Fibroblast of gingiva (primary cell): ENCODE results near the gene TTC7B.

Experiments
- DNase-seq: peaks from one replicate; pipeline ENCODE4 v3.0.0-alpha.2; 2011; ENCODE audit warnings: low read depth

Gene TTC7B

DNA sequence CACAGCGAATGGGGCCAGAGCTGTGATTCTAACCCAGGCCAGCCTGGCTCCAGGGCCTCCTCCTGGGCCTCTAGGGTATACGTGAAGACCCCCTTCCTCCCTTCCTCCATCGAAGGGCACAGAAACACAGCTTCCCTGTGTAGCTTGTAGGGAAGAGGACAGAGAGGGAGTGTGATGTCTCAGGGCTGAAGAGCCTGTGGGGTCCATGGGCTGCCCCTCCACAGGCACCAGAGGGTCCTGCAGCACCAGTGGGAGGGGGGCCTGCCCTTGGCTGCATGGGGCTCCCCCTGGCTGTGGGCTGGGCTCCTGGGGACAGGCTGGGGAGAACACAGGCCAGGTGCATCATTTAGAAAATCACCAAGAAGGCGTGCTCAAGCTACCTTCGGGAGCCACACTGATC, 240.9 kb downstream of the TTC7B start:
- no peak for DNase-seq

DNA sequence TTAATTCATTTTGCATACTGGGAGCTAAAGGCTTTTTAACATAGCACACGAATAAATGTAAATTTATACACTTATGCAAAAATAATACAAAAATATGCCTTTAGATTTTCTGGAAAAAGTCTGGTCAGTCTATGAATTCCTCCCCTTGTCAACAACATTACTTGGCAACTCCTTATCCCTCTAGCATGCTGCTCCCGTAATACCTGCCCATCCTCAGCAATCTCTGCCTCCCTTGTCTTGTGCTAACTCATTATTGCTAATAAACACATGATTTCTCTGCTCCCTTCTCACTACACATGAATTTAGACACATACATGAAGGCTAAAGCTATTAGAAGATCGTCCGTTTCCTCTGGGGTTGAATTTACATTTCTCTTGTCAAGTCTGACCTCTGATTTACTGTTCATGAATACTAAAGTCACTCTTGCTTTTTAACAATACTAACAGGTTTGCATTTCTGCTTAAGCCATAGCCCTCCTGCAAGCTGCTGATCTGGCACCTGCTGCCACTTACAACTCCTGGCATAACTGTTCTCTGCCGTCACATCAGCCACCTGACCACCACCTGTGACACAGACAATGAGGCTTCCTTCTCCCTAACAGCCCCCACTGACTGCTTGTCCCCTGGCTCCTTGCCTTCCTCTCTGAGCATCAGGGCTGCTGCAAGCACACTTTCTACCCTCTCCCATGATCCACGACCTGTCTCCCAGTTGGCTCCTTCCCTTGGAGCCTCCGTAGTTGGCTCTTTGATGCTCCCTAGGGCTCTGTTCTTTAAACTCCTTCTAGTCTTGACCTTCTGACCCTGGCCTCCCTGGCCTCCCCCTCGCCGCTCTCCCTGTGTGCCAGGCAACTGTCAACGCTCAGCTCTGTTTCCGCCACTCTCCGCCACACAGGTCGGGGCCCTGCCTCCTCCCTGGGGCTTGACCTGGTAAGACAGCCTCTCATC, 241.8 kb downstream of the TTC7B start:
- DNase-seq: no peak

DNA sequence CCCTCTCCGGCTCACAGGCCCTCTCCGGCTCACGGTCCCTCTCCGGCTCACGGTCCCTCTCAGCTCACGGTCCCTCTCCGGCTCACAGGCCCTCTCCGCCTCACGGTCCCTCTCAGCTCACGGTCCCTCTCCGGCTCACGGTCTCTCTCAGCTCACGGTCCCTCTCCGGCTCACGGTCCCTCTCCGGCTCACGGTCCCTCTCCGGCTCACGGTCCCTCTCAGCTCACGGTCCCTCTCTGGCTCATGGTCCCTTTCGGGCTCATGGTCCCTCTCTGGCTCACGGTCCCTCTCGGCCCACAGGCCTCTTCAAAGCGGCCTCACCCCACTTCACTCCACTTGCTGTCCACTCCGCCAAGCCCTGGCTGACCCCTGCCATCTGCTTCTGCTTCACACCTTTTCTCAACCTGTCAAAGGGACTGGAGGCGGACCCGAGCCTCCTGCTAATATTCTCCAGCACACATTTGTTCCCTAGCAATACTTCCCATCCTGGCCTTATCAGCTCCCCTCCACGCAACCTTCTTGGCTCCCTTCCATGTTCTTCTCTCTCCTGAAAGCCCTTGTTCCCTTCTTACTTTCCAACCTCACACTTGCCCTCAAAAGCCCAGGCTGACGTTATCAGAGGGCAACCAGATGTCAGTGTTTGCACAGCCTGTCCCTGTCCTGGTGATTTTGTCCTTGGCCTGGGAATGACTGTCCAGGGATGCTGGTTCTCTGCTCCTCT, 242.7 kb downstream of the TTC7B start:
- no peak for DNase-seq

DNA sequence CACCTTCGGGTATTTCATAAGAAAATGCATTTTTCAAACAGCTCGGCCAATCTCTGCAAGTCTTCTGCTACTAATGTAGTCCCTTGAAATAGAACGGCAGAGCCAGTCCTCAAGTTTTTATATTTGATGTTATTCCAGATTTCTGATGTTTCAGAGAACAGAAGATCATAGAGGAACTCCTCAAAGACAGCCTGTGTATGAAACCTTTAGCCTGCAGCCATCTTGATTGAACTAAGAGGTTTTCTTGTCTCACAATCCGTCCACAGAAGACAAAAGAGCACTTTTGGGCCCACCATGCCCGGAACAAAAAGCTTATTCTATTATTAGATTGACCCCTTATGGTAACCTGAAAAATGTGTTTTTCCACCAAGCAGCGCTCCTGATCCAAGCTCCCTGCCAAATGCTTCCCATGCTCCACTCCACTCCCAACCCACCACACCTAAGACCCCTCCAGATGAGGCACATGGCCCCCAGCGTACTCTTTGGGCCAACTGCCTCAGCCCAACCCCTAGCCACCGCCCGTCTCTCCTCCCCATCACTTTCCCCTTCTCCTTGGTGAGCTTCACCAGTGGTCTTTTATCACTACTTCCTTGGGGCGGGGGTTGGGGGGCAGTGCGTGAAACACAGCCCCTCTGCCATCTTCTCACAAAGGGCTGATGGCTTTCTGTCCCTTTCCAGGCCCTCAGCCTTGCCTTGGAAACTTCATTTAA, 243.6 kb downstream of the TTC7B start:
- no peak for DNase-seq

DNA sequence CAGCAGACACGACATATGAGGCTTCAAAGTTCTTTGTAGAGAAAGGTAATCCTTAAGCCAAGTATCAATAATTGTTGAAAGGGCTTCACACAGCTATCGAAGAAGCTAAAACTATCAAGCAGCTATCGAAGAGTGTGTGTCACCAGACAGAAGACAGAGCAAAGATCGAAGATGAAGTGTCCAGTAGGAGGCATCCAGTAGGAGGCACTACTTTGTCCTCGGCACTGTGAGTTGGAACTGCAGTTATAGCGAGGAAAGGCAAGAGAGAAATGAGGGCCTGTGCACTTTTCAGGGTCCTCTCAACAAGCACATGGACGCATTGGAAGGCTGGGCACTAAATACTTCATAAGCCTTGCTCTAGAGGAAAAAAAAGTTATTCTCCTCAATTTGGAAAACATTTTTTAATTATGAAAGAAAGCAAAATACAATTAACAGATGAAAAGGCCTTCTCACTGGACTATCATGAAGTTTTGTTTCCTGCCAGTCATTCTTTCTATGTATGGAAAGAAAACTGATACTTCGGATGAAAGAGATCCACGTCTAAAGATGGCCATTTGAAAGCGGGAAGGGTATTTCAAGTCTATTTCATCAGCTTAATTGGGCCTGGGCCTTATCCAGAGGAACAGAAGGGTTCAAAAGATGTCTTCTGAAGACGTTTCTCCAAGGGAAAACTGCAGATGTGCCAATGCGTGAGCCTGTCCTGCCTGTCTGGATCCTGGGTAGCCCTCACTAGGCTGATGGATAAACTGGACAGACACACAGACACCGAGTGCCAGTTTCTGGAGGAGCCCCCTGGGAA, 244.9 kb downstream of the TTC7B start:
- DNase-seq: no peak

DNA sequence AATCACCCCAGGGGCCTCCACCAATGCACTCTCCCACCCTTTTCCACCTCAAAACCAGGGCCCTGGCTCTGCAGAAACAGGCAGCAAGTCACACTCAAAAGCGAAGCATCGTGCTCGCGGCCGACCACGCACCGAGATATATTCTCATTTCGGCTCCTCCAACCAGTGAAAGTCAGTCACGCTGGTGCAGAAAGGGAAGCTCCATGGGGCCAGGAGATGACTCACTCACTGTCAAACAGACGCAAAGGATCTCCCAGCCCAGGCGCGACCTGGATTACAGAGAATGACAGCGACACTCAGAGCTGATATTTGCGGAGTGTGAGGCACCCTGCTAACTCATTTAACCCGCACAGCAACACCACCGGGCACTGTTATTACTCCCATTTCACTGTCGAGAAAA, 245.8 kb downstream of the TTC7B start:
- no peak for DNase-seq

DNA sequence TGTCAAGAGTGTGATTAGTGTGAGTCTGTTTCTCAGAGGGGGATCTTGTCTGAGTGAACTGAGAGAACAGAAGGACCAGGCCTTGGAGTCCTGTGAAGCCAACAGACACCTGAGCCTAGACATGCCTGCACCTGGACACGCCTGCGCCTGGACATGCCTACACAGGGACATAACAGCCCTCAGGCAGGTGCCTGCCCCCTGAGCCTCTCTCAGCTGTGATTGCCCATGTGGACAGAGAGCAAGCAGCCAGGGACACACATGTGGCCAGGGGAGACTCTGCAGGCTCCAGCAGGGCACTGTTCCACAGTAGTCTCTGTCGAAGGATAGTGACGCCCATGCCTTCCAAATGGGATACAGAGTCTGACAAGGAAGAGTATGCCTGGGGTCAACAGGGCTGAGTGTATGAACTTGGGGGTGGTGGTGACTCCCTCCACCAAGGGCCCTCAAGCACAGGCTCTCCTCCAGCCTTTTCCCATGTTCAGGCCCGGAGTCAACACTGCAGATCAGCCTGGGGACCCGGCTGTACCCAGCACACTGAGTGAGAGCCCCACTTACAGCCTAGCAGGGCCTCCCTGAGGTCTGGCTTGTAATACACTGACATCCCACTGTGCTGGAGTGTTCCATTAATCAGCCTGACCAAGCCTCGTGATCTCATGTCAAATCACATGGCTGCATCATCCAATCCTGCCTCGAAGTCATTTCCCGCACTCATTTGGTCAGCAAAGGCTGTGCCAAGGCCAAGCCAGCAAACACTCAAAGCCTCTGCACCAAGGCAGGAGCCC, 246.4 kb downstream of the TTC7B start:
- DNase-seq: no peak

DNA sequence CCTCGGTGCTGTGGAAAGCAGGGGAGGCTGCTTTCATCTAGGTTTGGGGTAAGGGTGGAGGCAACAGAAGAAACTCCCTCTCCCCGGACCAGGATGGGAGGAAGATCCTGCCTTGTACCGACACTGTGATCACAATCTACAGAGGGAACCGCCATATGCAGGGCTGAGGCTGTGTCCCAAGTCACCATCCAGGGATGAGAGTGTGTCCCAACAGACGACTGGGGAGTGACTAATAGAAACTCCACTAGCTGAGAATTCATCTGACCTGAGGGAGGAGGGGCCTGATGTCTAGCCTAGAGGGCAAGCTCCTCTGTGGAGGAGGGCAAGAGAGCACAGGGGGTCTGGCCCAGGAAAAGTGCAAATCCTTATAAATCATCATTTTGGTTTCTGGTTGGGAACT, 247.0 kb downstream of the TTC7B start:
- DNase-seq: no peak

DNA sequence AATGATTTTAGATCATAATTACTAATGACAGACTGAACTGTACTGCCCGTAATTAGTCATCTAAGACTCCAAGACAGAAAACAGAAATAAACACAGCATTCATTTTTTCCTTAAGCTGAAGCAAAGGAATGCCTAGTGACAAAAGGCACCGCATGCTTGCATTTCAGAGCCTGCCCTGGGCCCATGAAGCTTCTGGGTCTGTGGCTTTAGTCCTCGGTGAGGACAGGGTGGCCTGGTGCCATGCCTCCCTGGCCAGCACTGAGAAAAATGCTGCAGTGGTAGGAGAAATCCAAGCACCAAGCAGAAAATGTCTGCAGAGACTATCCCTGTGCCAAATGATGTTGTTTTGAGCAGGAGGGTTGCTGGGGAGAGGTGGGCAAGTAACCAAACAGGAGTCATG, 247.8 kb downstream of the TTC7B start:
- DNase-seq: no peak

DNA sequence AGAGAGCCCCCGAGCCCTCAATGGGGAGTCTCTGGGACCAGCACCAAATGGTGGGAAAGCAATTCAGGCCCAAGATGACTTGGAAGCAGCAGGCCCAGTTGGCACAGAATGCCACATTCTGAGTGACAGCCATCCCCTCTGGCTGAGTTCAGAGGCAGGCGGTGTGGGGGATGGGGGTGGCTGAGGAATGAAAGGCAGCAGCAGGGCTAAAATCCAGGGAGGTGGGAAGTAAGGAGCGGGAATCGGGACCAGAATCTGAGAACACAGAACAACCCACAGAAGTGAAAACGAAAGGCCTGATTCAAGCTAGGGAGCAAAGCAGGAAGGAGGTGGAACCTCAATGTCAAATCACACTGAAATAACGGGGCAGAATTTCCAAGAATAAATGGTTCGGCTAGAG, 248.2 kb downstream of the TTC7B start:
- no peak for DNase-seq

DNA sequence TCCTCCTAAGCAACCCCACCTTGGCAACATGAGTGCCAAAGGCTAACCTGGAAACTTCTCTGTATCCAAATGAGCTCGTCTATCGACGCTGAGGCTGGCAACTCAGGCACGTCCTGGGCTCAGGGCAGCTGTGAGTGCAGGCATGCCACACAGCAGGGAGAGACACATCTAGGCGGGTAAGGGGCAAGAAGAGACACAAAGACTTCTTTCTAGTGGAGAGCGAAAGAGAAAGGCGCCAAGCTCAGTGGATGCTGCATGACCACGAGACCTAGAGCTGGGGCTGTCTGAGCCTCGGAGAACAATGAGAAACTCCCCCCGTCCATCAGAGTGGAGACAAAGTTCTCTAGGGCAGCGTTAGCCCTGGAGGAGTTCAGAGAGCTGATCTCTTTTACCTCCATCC, 249.0 kb downstream of the TTC7B start:
- DNase-seq: no peak

DNA sequence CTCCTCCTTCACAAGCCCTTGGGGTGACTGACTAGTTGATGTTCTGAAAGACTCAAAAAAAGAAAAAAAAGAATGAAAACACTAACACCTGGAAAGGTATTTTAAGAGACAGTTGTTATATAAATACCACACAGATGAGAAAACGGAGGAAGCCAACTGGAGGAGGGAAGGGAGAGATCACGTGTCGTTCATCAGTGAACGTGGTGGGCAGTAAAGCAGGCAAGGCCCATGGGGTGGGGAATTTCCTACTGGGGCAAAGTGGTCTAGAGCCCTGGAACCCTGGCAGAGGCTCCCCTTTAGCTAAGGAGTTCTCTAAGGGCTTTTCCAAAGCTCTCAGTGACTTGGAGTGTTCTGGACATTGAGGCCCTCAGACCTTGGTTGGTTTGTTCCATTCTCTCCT, 249.7 kb downstream of the TTC7B start:
- DNase-seq: no peak

DNA sequence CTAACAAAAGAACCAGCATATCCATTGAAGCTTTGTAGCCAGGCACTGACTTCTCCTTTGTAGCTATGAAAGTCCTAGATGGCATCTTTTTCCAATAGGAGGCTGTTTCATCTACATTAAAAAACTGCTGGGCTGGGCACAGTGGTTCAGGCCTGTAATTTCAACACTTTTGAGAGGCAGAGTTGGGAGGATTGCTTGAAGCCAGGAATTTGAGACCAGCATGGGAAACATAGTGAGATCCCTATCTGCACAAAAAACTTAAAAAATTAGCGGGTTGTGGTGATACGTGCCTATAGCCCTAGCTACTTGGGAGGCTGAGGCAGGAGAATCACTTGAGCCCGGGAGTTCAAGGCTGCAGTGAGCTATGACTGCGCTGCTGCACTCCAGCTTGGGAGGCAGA, 251.7 kb downstream of the TTC7B start:
- DNase-seq: no peak

DNA sequence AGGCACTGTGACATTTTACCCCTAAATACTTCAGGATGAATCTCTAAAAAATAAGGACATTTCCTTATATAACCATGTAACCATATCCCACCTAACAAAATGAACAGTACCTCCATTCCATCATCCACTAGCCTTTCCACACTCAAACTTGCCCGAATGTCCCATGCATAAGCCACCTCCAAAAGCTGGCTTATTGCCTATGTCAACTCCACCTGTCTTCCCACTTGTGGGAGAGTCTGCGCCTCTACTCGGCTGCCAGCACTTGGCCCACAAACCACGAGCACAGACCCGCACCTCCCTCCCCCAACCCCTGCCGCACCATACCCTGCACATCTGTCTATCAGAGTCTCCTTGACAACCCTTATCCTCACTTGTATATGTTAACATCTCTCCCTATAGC, 253.6 kb downstream of the TTC7B start:
- DNase-seq: no peak

DNA sequence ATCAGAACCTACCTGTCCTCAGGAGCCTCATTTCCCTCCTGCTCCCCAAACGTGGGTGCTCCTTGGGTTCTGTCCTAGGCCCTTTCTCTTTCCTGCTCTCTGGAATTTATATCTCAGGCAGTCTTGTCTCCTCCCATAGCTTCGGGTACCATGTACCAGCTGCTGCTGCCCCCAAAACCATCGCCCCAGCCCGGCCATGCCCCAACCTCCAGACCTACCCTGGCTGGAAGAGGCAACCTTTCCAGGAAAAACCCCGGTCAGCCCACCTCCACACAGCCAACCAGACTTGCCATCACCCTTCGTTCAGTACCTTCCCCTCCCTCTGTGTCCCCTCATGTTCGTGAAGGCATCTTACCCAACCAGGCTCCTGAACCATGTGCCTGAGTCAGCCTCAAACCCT, 254.3 kb downstream of the TTC7B start:
- no peak for DNase-seq

DNA sequence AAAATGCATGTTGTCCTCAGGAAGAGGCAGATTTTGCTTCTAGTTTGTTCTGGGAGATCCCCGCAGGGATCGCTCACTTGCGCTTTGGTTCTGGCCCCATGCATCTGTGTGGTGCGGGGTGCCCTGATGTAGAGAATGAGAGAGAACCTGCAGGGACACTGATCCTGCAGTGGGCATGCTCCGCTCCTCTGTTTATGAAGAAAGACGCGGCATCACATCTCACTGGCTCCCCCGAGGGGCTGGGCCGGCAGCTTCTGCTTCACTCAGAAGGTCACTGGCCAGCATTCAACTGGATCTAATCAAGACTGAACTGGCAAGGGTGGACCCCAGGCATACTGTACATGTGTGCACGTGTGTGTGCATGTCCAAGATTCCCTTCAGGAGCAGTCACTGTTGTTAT, 255.2 kb downstream of the TTC7B start:
- DNase-seq: no peak

DNA sequence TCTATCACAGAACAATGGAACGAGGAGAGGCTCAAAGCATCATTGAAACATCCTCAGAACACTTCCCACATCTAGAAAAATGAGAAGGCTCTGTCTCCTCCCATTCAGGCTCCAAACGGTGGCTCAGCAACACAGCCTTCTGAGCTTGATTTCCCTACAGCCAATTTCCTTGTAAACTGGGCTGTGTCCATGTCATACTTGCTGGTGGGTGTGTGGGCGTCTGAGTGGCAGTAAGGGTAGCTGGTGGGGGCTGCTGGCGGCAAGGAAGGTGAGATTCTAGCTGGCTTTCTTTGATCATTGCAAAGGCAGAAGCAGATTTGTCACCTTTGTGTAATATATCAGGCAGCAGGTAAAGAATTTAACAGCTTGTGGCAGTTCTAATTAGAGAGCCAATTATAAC, 255.7 kb downstream of the TTC7B start:
- DNase-seq: no peak

DNA sequence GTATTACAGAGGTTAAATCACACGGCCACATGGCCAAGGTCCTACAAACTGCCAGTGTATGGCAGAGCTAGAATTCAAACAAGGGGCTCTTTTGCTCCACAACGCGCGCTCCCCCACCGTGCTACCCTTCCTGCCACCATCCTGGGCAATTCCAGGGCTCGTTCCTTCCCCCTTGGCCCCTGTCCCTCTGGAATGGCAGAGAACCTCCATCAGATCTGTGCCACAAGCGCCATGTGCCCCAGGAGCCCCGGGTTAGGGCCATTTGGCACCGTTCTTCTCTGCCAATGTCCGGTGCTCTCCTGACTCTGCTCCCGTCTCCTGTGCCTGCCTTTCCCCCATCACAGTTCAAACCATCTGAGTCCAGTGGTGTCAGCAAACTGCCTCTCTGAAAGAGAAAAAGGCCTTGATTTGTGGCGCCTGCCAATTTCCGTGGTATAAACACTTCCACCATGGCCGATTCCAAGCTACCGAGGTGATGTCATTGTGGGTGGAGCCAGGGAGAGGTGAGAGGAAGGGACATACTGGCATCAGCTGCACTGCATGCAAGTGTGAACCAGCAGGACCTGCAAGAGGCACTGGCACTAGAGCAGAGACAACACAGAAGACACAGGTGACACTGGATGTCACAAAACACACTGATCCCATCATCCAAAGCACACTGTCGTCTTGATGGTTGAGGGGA, 256.3 kb downstream of the TTC7B start:
- no peak for DNase-seq

DNA sequence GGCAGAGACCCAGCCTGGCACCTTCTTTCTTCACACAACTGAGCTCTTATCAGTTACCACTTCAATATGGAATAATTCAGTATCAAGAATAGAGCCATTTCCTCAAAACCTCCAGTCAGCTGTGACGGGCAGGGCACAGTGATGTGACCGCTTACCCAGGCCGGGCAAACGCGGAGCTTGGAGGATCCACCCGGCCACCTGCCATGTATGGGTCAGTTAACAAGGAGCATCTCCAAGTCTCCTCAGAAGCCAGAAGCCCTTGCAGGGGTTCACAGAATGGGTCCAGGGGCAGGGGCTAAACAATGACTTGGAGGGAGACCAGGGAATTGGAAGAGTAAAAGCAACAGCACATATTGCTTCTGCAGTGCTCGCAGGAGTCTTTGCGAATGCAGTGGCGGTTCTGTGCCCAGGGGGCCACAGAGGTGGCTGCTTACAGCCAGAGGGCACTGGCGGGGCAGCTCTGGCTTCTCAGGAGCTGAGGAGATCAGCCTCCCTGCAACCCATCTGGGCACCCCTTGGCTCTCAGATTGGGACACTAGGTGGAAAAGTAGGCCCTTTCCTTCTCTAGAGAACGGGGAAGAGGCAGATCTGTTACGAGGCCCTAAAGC, 257.1 kb downstream of the TTC7B start:
- DNase-seq: no peak
